ENCODE measurements around the gene ZC3HAV1. TPM values are rescaled to one million over a fixed set of nuclear protein-coding genes. Genes with fewer than 3 reads are reported as not detected.
A peak's percentile ranks its signal among the peaks of the same experiment; 100 is the strongest.

ZC3HAV1 gene
- total RNA-seq, 1 donor from 2014 or later = 21.0 TPM

DNA sequence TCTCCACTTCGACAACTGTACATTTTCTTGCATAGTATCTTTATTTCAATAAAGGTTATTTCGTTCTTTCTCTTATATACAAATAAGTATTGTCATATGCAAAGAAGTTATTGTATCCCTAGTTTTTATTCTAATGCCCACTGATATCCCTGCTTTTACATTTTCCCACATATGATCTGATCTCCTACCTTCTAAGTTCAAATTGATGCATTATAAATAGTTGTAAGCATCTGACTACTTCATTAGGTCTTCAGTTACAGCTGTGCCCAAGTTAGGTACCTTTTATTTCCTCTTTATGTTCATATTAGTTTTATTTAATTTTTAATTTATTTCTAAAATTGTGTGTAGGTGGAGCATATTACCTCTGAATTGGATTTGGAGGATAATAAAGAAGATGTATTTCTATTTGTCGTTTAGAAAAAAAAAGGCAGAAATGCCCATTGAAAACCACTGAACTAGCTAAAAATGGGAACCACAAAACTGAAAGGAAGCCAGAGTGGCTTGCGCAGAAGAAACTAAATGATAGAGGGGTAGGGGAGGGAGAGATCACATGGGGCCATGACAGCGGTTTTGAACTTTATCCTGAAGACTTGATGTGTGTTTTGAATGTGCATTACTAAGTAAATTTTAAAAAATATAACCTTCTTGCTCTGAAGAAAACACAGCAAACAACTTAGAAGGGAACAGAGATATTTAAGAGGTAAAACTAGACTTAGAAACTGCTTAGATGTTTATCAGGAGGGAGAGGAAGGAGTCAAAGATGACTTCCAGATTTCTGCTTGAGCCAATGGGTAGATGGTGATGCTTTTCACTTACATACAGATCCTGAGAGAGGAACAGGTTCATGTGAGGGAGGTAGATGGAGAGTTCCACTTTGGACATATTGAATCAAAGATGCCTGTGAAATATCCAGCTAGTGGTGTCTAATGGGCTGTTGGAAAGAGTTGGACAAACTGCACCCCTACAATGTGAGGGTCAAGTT lies 64.4 kb downstream of the ZC3HAV1 start:
- no peak for TF ChIP-seq CTCF (conservative IDR thresholded peaks at IDR 0.05; ENCODE audit: low read depth, low read length)
- DNase-seq (ENCODE audit: low read depth) = no peak
- H3K4me3 ChIP-seq (ENCODE audit: low read depth, low read length) = no peak overlapping the region

DNA sequence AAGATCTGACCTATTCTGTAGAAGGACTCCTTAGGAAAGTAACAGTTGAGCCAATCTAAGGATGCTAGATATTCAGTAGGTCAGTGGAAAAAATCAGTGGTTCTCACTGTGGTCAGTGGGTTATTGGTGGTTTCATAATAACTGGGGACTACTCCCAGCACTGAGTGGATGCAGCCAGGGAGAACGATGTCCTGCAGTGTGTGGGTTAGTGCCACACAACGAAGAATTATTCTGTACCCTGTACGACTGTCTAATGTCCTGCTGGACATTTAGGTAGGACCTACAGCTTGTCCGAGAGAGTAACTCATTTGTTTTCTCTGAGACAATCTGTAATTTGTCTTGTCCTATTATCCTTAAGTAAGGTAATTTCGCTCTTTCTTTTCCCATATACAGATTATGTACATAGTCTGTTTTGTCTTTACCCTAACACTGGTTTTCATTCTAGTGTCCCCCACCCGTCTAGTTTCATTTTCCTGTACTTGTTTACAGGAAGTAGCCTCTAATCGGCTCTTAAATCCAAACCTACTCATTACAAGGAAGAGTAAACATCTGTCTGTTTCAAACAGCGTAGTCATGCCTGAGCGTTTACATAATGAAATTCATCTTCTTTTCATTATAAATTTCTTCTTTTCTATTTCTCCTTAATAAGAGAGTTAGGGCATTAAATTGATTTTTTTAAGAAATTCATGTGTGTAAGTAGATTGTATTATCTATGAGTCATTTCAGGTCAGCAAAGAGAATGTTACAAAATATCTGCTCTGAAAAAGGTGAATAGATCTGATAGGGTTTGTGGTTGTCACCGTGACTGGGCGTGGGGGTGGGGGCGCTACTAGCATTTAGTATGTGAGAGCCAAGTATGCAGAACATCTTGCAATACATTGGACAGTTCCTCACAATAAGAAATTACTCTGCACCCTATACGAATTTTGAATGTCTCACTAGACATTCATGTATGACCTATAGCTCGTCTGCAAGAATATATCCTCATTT lies 65.4 kb downstream of the ZC3HAV1 start:
- no peak for DNase-seq (ENCODE audit: low read depth)
- H3K4me3 ChIP-seq (ENCODE audit: low read depth, low read length) = no peak overlapping the region
- no peak for TF ChIP-seq CTCF (conservative IDR thresholded peaks at IDR 0.05; ENCODE audit: low read depth, low read length)

DNA sequence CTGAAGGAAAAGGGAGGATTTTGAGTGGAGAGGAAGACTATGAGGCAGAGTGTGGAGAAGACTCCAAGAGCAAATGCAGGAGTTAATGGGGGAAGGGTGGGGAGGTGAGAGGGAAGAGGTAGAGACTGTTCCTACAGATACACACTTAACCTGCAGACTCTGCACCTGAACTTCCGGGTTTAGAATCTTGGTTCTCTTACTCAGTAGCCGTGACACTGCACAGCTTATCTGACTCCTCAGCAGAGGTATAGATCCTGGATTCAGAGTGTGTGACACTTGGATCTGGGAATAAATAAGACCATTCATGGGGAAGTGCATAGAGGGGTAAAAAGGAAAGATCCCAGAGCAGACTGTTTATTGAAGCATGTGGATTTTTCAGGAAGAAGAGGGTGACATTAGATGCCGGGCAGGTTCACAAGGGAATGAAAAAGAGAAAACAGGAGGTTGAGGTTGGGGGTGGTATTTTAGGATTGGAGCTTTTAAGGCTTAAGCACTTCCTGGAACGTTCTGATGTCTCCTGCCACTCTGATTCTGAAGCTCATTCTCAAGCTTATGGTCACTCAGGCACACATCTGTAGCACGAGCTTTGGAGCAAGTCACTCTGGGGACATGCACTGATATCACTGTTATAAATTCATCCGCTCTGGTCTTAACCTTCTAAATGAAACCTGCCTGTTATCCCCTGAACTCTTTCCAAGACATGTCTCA lies 68.0 kb downstream of the ZC3HAV1 start:
- no peak overlapping the region for H3K4me3 ChIP-seq (ENCODE audit: low read depth, low read length)
- no peak for DNase-seq (ENCODE audit: low read depth)
- no peak for TF ChIP-seq CTCF (conservative IDR thresholded peaks at IDR 0.05; ENCODE audit: low read depth, low read length)

DNA sequence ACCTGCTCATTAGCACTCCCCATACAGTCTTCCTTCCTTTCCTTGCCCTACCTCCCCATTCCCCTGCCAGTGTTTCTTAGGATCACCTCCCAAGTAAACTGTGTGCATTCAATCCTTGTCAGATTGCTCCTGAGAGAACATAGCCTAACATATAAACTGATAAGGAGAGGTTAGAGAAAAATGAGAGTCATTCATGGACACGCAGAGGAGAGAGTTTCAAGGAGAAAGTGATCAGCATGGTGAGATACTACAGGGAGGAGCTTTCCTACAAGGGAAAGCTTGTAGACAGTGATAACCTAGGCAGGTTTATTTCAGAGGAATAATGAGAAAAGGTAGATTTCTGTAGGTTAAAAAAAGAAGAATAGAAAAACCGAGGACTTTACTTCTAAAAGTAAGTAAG lies 70.8 kb downstream of the ZC3HAV1 start:
- no peak overlapping the region for H3K4me3 ChIP-seq (ENCODE audit: low read depth, low read length)
- TF ChIP-seq CTCF (conservative IDR thresholded peaks at IDR 0.05; ENCODE audit: low read depth, low read length) = no peak
- DNase-seq (ENCODE audit: low read depth) = no peak

DNA sequence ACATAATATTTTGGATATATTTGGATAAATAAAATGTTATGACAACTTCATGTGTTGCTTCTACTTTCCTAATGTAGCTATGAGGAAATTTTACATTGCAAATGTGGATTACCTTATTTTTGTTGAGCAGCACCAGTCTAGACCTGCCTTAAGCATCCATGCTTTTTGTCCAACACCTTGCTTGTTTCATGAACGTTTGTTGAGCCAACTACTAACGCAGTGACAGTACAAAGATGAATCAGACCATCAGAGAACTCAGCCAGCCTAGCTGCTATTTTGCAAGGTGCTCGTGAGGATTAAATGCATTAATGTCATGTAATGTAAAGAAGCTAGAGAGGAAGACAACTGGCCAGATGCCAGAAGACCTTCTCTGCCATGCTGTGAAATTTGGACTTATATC lies 72.6 kb downstream of the ZC3HAV1 start:
- no peak for TF ChIP-seq CTCF (conservative IDR thresholded peaks at IDR 0.05; ENCODE audit: low read depth, low read length)
- DNase-seq (ENCODE audit: low read depth) = no peak
- H3K4me3 ChIP-seq (ENCODE audit: low read depth, low read length) = no peak overlapping the region

- peak within 1 kb of the TSS; percentile 74 for H3K4me3 ChIP-seq (ENCODE audit: low read depth, low read length)
- DNase-seq (ENCODE audit: low read depth) = no peak
- TF ChIP-seq CTCF (conservative IDR thresholded peaks at IDR 0.05; ENCODE audit: low read depth, low read length) = no peak
Measured at GRCh38 chr7:139035586-139036353, 73.8 kb downstream of the ZC3HAV1 start, which contains the start of gene ZC3HAV1L. TSS of gene ZC3HAV1L (minus strand) at chr7:139036042. CDS start at chr7:139036017, 25 bp downstream.

Data from epithelial cell of proximal tubule (primary cell).